HG03025 (cell line): ENCODE data around the gene BMP5.

Experiments
- ATAC-seq: cut with Tn5 transposase; IDR thresholded peaks from one replicate; pipeline ENCODE4 v1.9.1; 2021; ENCODE audit warnings: mild to moderate bottlenecking, moderate library complexity; ENCODE audit not compliant: unreplicated experiment, low FRiP score

BMP5 gene

DNA sequence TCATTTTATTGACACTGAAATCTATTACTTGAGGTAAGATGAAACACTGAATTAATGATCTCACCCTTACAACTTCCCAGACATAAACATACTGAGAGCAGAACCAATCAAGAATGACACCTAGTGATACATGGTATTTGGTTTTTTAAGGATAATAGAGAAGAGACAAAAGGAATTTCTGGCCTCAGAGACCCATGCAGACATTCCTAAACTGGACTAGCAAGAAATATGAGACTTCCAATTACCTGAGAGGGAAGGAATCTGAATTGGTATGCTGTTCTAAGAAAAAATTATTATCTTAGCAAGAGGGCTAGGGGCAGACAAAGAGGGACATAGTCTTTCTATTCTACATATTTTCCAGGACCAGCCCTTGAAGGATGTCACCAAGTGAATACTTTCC lies 141.1 kb downstream of the BMP5 start:
- ATAC-seq = no peak

- ATAC-seq = no peak
Observed at GRCh38 chr6:55729665-55730064, 145.7 kb downstream of the BMP5 start.

- ATAC-seq = no peak
Observed at GRCh38 chr6:55726144-55726543, 149.2 kb downstream of the BMP5 start.

- no peak for ATAC-seq
Observed at GRCh38 chr6:55714831-55715230, 160.6 kb downstream of the BMP5 start.

DNA sequence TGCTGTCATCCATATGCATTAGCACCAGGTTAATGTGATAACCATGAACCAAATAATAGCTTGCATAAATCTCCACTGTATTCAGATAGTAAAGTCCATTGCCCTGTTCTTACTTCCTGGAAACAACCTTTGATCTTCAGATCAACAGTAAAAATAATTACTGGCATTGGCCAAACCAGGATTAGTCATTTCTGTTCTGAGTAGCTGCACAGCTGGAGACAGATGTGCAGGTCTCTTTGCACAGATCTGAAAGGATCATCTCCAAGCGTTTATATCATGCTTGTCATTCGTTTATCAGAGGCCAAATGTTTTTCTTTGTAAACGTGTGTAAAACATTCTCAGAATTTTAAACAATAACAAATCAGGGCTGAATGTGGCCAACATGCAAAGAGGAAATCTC lies 162.0 kb downstream of the BMP5 start:
- no peak for ATAC-seq

- ATAC-seq = no peak
Observed at GRCh38 chr6:55708711-55709110, 166.7 kb downstream of the BMP5 start.

DNA sequence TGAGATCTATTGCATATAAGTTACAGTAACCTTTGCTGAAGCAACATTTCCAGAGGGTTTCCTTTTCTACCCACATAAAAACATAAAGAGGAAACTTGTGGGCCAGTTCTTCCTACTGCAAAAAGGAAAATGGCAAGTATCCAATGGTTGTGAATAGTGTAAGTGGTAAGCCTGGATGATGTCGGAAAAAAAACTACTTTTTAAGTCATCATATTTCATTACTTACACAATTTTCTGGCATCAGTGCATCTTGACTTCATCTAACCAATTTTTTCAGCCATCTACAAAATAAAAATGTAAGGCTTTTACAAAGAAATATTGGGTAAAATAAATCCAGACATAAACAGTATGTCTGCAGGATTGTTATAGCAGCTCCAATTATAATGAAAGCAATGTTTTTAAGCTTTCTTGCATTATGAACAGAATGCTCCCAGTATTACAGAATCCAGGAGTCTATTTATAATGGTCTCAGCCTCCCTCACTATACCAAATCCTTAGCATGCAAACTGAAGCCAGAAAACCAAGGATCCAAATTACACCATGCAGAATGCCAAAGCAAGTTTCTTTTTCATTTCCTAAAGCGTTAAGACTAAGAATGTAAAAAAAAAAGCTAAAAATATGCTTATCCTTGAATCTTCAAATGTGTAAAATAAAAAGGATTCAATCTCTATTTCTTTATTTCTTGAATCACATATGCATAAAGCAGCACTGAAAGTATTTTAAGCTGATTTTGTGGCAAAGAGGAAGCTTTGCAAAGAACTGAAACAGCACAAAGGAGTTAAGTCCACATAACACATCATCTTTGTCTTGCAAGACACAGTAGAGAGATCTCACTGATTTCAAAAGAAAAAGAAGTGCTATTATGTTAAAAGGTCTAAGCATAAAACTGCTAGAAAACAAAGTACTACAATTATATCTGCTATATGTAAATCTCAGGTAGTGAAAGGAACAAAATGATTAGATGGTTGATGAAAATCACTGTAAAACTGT lies 169.6 kb downstream of the BMP5 start:
- no peak for ATAC-seq

DNA sequence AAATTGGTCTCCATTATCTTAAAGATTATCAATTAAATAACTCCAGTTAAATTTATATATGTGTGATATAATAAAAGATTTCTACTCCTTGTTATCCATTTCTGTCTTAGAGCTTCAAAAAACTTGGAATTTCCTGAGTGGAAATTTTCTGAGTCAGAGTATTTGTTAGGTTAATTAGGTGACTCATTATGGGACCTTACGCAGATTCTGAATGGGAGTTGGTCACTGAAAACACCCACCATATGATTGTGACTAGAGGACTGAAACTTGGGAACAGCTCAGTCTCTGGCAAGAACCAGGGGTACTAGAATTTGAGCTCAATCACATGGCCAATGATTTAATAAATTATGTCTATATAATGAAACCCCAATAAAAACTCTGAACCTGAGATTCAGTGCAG lies 171.0 kb downstream of the BMP5 start:
- no peak for ATAC-seq
